B cell (primary cell): Measurements from ENCODE around the gene CALD1.

Experiments
- EZH2 ChIP-seq: IDR thresholded peaks from 2 replicates; pipeline ENCODE4 v1.6.1; 2012; ENCODE audit warnings: borderline replicate concordance, low read depth, mild to moderate bottlenecking, moderate library complexity, low read length; ENCODE audit not compliant: insufficient read depth, poor library complexity, severe bottlenecking
- TF ChIP-seq, protein P1 (sequence below): fragments of 200-600 bp; IDR thresholded peaks from one replicate; pipeline ENCODE4 v1.8.0; 2022; ENCODE audit warnings: antibody characterized with exemption, mild to moderate bottlenecking

DNA sequence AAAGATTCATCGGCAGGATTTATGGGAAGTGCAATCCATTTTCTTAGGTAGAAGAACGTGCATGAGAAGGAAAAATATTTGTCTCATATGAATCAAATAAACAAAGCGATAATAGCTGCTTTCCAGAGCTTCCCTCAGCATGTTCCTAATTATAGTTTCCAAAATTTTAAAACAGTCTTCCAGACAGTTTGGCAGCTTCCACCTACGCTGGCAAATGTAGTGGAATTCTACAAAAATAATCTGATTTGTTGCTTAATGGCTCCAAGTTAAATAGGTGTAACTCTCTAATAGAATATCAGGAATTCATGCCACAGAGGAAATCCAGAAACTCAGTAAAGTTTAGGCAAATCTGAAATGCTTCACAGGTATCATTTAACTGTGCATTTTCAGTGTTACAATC is 183.6 kb downstream of the CALD1 start:
- TF ChIP-seq, protein P1, sequence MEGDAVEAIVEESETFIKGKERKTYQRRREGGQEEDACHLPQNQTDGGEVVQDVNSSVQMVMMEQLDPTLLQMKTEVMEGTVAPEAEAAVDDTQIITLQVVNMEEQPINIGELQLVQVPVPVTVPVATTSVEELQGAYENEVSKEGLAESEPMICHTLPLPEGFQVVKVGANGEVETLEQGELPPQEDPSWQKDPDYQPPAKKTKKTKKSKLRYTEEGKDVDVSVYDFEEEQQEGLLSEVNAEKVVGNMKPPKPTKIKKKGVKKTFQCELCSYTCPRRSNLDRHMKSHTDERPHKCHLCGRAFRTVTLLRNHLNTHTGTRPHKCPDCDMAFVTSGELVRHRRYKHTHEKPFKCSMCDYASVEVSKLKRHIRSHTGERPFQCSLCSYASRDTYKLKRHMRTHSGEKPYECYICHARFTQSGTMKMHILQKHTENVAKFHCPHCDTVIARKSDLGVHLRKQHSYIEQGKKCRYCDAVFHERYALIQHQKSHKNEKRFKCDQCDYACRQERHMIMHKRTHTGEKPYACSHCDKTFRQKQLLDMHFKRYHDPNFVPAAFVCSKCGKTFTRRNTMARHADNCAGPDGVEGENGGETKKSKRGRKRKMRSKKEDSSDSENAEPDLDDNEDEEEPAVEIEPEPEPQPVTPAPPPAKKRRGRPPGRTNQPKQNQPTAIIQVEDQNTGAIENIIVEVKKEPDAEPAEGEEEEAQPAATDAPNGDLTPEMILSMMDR = no peak
- TF ChIP-seq EZH2 = no peak
